ENCODE data around the gene IGFL4.

The IGFL4 gene

GRCh38 chr19:46021531-46022041, 19.2 kb downstream of the IGFL4 start:
- H4K20me1 ChIP-seq (ENCODE audit: insufficient read depth, low read length), result no peaks in the 10 kb centered on the region
- 0 out of 2 replicates have a peak, but pooled peaks cover 4% of the 10 kb centered on the region for H3K4me1 ChIP-seq (ENCODE audit: low read length)
- H3K9me2 ChIP-seq (replicated peaks; ENCODE audit: insufficient read depth, low read length), result no peaks in the 10 kb centered on the region
- no peak for DNase-seq
- no peaks in the 10 kb centered on the region for H3K27me3 ChIP-seq (replicated peaks; ENCODE audit: insufficient read depth, low read length)
- H2AFZ ChIP-seq (ENCODE audit: low read length), result no peak overlapping the region
- no peaks in the 10 kb centered on the region for H3K9me3 ChIP-seq (replicated peaks; ENCODE audit: insufficient read depth, low read length)
- no peak overlapping the region for H3K4me2 ChIP-seq (ENCODE audit: low read depth, low read length)
- no peaks in the 10 kb centered on the region for H3K79me2 ChIP-seq (ENCODE audit: low read length)
- H3K4me3 ChIP-seq (ENCODE audit: low read length), result no peak overlapping the region
- no peaks in the 10 kb centered on the region for H3F3A ChIP-seq (ENCODE audit: insufficient read depth, low read length)
- H3K27ac ChIP-seq (ENCODE audit: low read length), result no peak overlapping the region
- no peaks in the 10 kb centered on the region for H3K36me3 ChIP-seq (replicated peaks; ENCODE audit: insufficient read depth, low read length)
- TF ChIP-seq EZH2phosphoT487 (IDR thresholded peaks at IDR 0.05; ENCODE audit: low read length) (no peak), CTCF (IDR thresholded peaks at IDR 0.05; ENCODE audit: low read length) (no peak), EZH2 (optimal IDR thresholded peaks at IDR 0.05; ENCODE audit: low read depth, low read length) (no peak)
- H3K9ac ChIP-seq (ENCODE audit: low read length), result no peak overlapping the region

GRCh38 chr19:46020819-46021125, 20.0 kb downstream of the IGFL4 start:
- Histone ChIP-seq H3K4me3 (ENCODE audit: low read length) (no peak overlapping the region), H3K79me2 (ENCODE audit: low read length) (no peaks in the 10 kb centered on the region), H3K9ac (ENCODE audit: low read length) (no peak overlapping the region), H2AFZ (ENCODE audit: low read length) (no peak overlapping the region), H3K9me2 (replicated peaks; ENCODE audit: insufficient read depth, low read length) (no peaks in the 10 kb centered on the region), H3K27ac (ENCODE audit: low read length) (no peak overlapping the region), H3K27me3 (replicated peaks; ENCODE audit: insufficient read depth, low read length) (no peaks in the 10 kb centered on the region), H3F3A (ENCODE audit: insufficient read depth, low read length) (no peaks in the 10 kb centered on the region; the same call in 1 of the 2 replicates), H3K9me3 (replicated peaks; ENCODE audit: insufficient read depth, low read length) (no peaks in the 10 kb centered on the region), H4K20me1 (ENCODE audit: insufficient read depth, low read length) (no peaks in the 10 kb centered on the region), H3K36me3 (replicated peaks; ENCODE audit: insufficient read depth, low read length) (no peaks in the 10 kb centered on the region), H3K4me2 (ENCODE audit: low read depth, low read length) (no peak overlapping the region), H3K4me1 (ENCODE audit: low read length) (0 out of 2 replicates have a peak, but pooled peaks cover 4% of the 10 kb centered on the region)
- DNase-seq, result no peak
- no peak for TF ChIP-seq EZH2phosphoT487 (IDR thresholded peaks at IDR 0.05; ENCODE audit: low read length)
- no peak for TF ChIP-seq EZH2 (optimal IDR thresholded peaks at IDR 0.05; ENCODE audit: low read depth, low read length)
- no peak for TF ChIP-seq CTCF (IDR thresholded peaks at IDR 0.05; ENCODE audit: low read length)

DNA sequence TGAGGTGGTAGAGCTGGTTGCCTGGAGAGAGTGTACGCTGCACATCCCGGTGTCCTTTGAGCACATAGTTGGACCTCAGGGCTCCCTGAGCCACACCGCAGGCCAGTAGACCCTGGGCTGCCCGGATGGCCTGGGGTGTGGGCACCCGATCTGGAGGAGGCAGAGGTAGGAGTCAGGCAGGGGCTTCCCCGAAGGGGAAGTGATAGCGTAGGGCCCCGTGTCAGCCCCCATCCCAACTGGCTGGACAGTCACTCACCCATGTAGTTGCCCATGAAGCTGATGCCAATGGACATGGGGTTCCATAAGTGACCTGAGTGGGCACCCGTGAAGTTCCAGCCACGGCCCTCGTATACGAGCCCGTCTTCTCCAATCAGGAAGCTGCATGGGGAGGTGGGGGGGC, 21.5 kb downstream of the IGFL4 start:
- no peak overlapping the region for H3K27ac ChIP-seq (ENCODE audit: low read length)
- no peaks in the 10 kb centered on the region for H3K36me3 ChIP-seq (replicated peaks; ENCODE audit: insufficient read depth, low read length)
- H3F3A ChIP-seq (ENCODE audit: insufficient read depth, low read length), result peaks cover 4% of the 10 kb centered on the region
- H3K4me3 ChIP-seq (ENCODE audit: low read length), result no peak overlapping the region
- DNase-seq, result no peak
- no peaks in the 10 kb centered on the region for H3K79me2 ChIP-seq (ENCODE audit: low read length)
- no peaks in the 10 kb centered on the region for H3K27me3 ChIP-seq (replicated peaks; ENCODE audit: insufficient read depth, low read length)
- H3K4me2 ChIP-seq (ENCODE audit: low read depth, low read length), result no peak overlapping the region
- H3K4me1 ChIP-seq (ENCODE audit: low read length), result 0 out of 2 replicates have a peak, but pooled peaks cover 4% of the 10 kb centered on the region
- H4K20me1 ChIP-seq (ENCODE audit: insufficient read depth, low read length), result no peaks in the 10 kb centered on the region
- TF ChIP-seq EZH2phosphoT487 (IDR thresholded peaks at IDR 0.05; ENCODE audit: low read length) (no peak), EZH2 (optimal IDR thresholded peaks at IDR 0.05; ENCODE audit: low read depth, low read length) (no peak), CTCF (IDR thresholded peaks at IDR 0.05; ENCODE audit: low read length) (no peak)
- no peaks in the 10 kb centered on the region for H3K9me3 ChIP-seq (replicated peaks; ENCODE audit: insufficient read depth, low read length)
- no peaks in the 10 kb centered on the region for H3K9me2 ChIP-seq (replicated peaks; ENCODE audit: insufficient read depth, low read length)
- no peak overlapping the region for H3K9ac ChIP-seq (ENCODE audit: low read length)
- no peak overlapping the region for H2AFZ ChIP-seq (ENCODE audit: low read length)

All from MM.1S (cell line).